Activated naive CD4-positive, alpha-beta T cell treated with Interleukin-2 at 50 U/mL for 16 hours (primary cell): ENCODE results near the gene TBC1D1.
A peak's percentile ranks its signal among the peaks of the same experiment; 100 is the strongest.

Experiments used
- DNase-seq: peaks from one replicate; pipeline ENCODE4 v3.0.0-alpha.2; 2020

TBC1D1 gene

GRCh38 chr4:38060829-38061431 lies 170.0 kb downstream of the TBC1D1 start:
- DNase-seq, result no peak

GRCh38 chr4:38062088-38062775 lies 171.3 kb downstream of the TBC1D1 start:
- DNase-seq, result peak; percentile 70

- no peak for DNase-seq
These were observed 171.9 kb downstream of the TBC1D1 start for GRCh38 chr4:38062776-38063097.

- no peak for DNase-seq
These were observed 174.3 kb downstream of the TBC1D1 start for GRCh38 chr4:38065176-38065575.

GRCh38 chr4:38065900-38066299 lies 175.0 kb downstream of the TBC1D1 start:
- DNase-seq, result no peak

- no peak for DNase-seq
These were observed 176.6 kb downstream of the TBC1D1 start for GRCh38 chr4:38067499-38067898.

GRCh38 chr4:38068107-38068506 lies 177.2 kb downstream of the TBC1D1 start:
- no peak for DNase-seq

- DNase-seq, result peak; percentile 17
These were observed 178.4 kb downstream of the TBC1D1 start for GRCh38 chr4:38069271-38069760.

GRCh38 chr4:38071801-38072431 lies 181.0 kb downstream of the TBC1D1 start:
- no peak for DNase-seq

- no peak for DNase-seq
These were observed 181.7 kb downstream of the TBC1D1 start for GRCh38 chr4:38072578-38072977.

- no peak for DNase-seq
These were observed 182.8 kb downstream of the TBC1D1 start for GRCh38 chr4:38073596-38074234.

GRCh38 chr4:38075370-38076152 lies 184.7 kb downstream of the TBC1D1 start:
- DNase-seq, result no peak

GRCh38 chr4:38076153-38076669 lies 185.3 kb downstream of the TBC1D1 start:
- no peak for DNase-seq

- no peak for DNase-seq
These were observed 187.1 kb downstream of the TBC1D1 start for GRCh38 chr4:38077791-38078489.

GRCh38 chr4:38078590-38079421 lies 187.9 kb downstream of the TBC1D1 start:
- DNase-seq, result peak; percentile 17

GRCh38 chr4:38080061-38080974 lies 189.4 kb downstream of the TBC1D1 start:
- DNase-seq, result no peak

- DNase-seq, result no peak
These were observed 191.1 kb downstream of the TBC1D1 start for GRCh38 chr4:38082021-38082420.

- DNase-seq, result no peak
These were observed 191.8 kb downstream of the TBC1D1 start for GRCh38 chr4:38082424-38083385.
